Right lobe of liver (tissue), 4 donors: ENCODE measurements around the gene NDUFS7.

Experiments used
- POLR2A ChIP-seq: fragments of 450-650 bp; IDR thresholded peaks from one replicate; pipeline ENCODE4 v1.6.1; 2017; ENCODE audit warnings: antibody characterized with exemption, mild to moderate bottlenecking
- TF ChIP-seq, protein P1 (sequence below), 4 donors: fragments of 200-600 bp in 3 of 4; fragments of 450-650 bp in 1 of 4; IDR thresholded peaks; one replicate each; pipeline versions ENCODE4 v1.5.1 to v1.8.0; 2016 to 2022; ENCODE audit warnings: antibody characterized with exemption in 4 of 4, mild to moderate bottlenecking in 2 of 4
- donor health status: DM: no; HTN: no; CAD: no.
- donor health status: DM: no; HTN: no; CAD: no.
- donor health status: DM: no; HTN: yes; CAD: no.

DNA sequence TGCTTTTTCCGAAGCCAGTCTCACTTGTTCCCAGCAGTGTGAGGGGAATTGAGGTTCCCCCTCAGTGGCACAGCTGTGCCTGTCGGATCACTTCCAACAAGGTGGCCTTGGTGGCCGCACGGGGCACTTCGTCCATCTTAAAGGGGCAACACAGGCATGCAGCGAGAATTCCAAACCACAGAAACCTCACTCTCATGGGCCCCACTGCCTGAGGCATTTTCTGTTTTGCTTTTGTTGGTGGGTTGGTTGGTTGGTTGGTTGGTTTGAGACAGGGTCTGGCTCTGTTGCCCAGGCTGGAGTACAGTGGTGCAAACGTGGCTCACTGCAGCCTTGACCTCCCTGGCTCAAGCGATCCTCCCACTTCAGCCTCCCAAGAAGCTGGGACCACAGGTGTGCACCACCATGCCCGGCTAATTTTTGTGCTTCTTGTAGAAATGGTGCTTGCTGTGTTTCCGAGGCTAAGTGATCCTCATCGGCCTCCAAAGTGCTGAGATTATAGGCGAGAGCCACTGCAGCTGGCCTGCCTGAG, 3.7 kb upstream of the NDUFS7 start:
- TF ChIP-seq, protein P1, sequence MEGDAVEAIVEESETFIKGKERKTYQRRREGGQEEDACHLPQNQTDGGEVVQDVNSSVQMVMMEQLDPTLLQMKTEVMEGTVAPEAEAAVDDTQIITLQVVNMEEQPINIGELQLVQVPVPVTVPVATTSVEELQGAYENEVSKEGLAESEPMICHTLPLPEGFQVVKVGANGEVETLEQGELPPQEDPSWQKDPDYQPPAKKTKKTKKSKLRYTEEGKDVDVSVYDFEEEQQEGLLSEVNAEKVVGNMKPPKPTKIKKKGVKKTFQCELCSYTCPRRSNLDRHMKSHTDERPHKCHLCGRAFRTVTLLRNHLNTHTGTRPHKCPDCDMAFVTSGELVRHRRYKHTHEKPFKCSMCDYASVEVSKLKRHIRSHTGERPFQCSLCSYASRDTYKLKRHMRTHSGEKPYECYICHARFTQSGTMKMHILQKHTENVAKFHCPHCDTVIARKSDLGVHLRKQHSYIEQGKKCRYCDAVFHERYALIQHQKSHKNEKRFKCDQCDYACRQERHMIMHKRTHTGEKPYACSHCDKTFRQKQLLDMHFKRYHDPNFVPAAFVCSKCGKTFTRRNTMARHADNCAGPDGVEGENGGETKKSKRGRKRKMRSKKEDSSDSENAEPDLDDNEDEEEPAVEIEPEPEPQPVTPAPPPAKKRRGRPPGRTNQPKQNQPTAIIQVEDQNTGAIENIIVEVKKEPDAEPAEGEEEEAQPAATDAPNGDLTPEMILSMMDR (IDR thresholded peaks at IDR 0.05) = no peak
- TF ChIP-seq POLR2A = no peak
